Hepatocyte (in vitro differentiated cells): ENCODE measurements around the gene ATF7IP. TPM values are rescaled to one million over a fixed set of nuclear protein-coding genes. Genes with fewer than 3 reads are reported as not detected.

ENCODE experiments used
- DNase-seq: peaks from one replicate; pipeline ENCODE4 v3.0.0-alpha.2; 2016; ENCODE audit warnings: low spot score
- H2AFZ ChIP-seq: fragments of 200-600 bp; sonication (generic); 2 replicates; pipeline ENCODE4 v1.6.0; 2016; ENCODE audit warnings: antibody characterized with exemption, mild to moderate bottlenecking
- H3K27ac ChIP-seq: fragments of 200-600 bp; sonication (generic); 2 replicates; pipeline ENCODE4 v1.5.1; 2016; ENCODE audit warnings: mild to moderate bottlenecking
- H3K27me3 ChIP-seq: fragments of 200-600 bp; sonication (generic); 2 replicates; pipeline ENCODE4 v1.6.1; 2016
- H3K36me3 ChIP-seq: fragments of 200-600 bp; sonication (generic); replicated peaks from 2 replicates; pipeline ENCODE4 v1.5.1; 2016; ENCODE audit warnings: low read depth; ENCODE audit not compliant: insufficient read depth
- H3K4me1 ChIP-seq: fragments of 200-600 bp; sonication (generic); 2 replicates; pipeline ENCODE4 v1.5.1; 2016; ENCODE audit warnings: mild to moderate bottlenecking, moderate library complexity; ENCODE audit not compliant: insufficient read depth
- H3K4me2 ChIP-seq: fragments of 200-600 bp; sonication (generic); 2 replicates; pipeline ENCODE4 v1.6.0; 2016
- H3K4me3 ChIP-seq: fragments of 200-600 bp; sonication (generic); 2 replicates; pipeline ENCODE4 v1.5.1; 2016; ENCODE audit warnings: mild to moderate bottlenecking
- H3K79me2 ChIP-seq: fragments of 200-600 bp; sonication (generic); 2 replicates; pipeline ENCODE4 v1.6.0; 2017; ENCODE audit warnings: mild to moderate bottlenecking
- H3K9me2 ChIP-seq: fragments of 200-600 bp; sonication (generic); replicated peaks from 2 replicates; pipeline ENCODE4 v1.6.0; 2017; ENCODE audit warnings: mild to moderate bottlenecking; ENCODE audit not compliant: insufficient read depth
- H3K9me3 ChIP-seq: fragments of 200-600 bp; sonication (generic); 2 replicates; pipeline ENCODE4 v1.5.1; 2016; ENCODE audit warnings: low read depth, mild to moderate bottlenecking
- H4K20me1 ChIP-seq: fragments of 200-600 bp; sonication (generic); 2 replicates; pipeline ENCODE4 v1.6.0; 2016; ENCODE audit warnings: mild to moderate bottlenecking; ENCODE audit not compliant: insufficient read depth, poor library complexity, severe bottlenecking
- CTCF ChIP-seq: fragments of 200-600 bp; sonication (generic); IDR thresholded peaks from 2 replicates; pipeline ENCODE4 v1.5.1; 2016; ENCODE audit warnings: antibody characterized with exemption, mild to moderate bottlenecking; ENCODE audit not compliant: poor library complexity
- EZH2 ChIP-seq: fragments of 200-600 bp; sonication (generic); IDR thresholded peaks from 2 replicates; pipeline ENCODE4 v1.6.1; 2016; ENCODE audit warnings: antibody characterized with exemption, mild to moderate bottlenecking, borderline replicate concordance
- EZH2phosphoT487 ChIP-seq: fragments of 200-600 bp; sonication (generic); IDR thresholded peaks from one replicate; pipeline ENCODE4 v1.6.1; 2018; ENCODE audit warnings: antibody characterized with exemption, mild to moderate bottlenecking, low read depth, moderate library complexity; ENCODE audit not compliant: unreplicated experiment, severe bottlenecking
- WGBS: methylation state at CpG from one replicate; pipeline ENCODE4 v1.1.6; 2016; ENCODE audit warnings: low lambda C conversion rate; ENCODE audit errors: missing lambda C conversion rate; 5-methylcytosine and 5-hydroxymethylcytosine counted together
- polyA plus RNA-seq: library from polyadenylated mRNA; unstranded; fragments of >200 nt; fragmentation: Nextera tagmentation; extraction: Ambion mirVana; gene quantifications from 2 replicates; pipeline ENCODE4 v1.2.1, GENCODE V29; 2016
- total RNA-seq: library from RNA; depleted of rRNA; stranded (reverse); fragments of >200 nt; gene quantifications from 2 replicates; pipeline ENCODE4 v1.2.3, GENCODE V29; 2014

The ATF7IP gene
- total and polyA plus RNA-seq, 2 experiments from 2014 or later = 24.8 to 52.5 TPM

- Histone ChIP-seq H3K4me2 (no peak overlapping the region), H3K36me3 (no peaks in the 10 kb centered on the region), H3K4me3 (no peak overlapping the region), H3K4me1 (no peaks in the 10 kb centered on the region), H3K79me2 (no peaks in the 10 kb centered on the region), H2AFZ (no peak overlapping the region), H3K27ac (no peak overlapping the region), H4K20me1 (no peaks in the 10 kb centered on the region), H3K9me3 (no peaks in the 10 kb centered on the region), H3K9me2 (no peaks in the 10 kb centered on the region), H3K27me3 (no peaks in the 10 kb centered on the region)
- TF ChIP-seq CTCF = no peak
- no peak for TF ChIP-seq EZH2phosphoT487
- no peak for TF ChIP-seq EZH2
- WGBS = 91% methylated on average over 6 of the region's 6 CpGs
- DNase-seq = no peak
These were observed 140.4 kb downstream of the ATF7IP start for GRCh38 chr12:14505626-14506596.

GRCh38 chr12:14510574-14510973 lies 145.1 kb downstream of the ATF7IP start:
- Histone ChIP-seq H3K9me3 (no peaks in the 10 kb centered on the region), H3K27ac (no peak overlapping the region), H3K4me2 (no peak overlapping the region), H3K36me3 (no peaks in the 10 kb centered on the region), H3K4me1 (no peaks in the 10 kb centered on the region), H3K9me2 (no peaks in the 10 kb centered on the region), H3K27me3 (no peaks in the 10 kb centered on the region), H4K20me1 (no peaks in the 10 kb centered on the region), H2AFZ (no peak overlapping the region), H3K4me3 (no peak overlapping the region), H3K79me2 (no peaks in the 10 kb centered on the region)
- no peak for TF ChIP-seq EZH2phosphoT487
- no peak for TF ChIP-seq EZH2
- no peak for TF ChIP-seq CTCF
- DNase-seq = no peak
- 68% methylated on average over 3 of the region's 3 CpGs for WGBS

GRCh38 chr12:14514154-14514842 lies 148.8 kb downstream of the ATF7IP start:
- Histone ChIP-seq H3K4me2 (no peak overlapping the region), H3K4me3 (no peak overlapping the region), H3K9me2 (no peaks in the 10 kb centered on the region), H3K27ac (peak overlapping the region; percentile 68), H3K4me1 (no peaks in the 10 kb centered on the region), H4K20me1 (no peaks in the 10 kb centered on the region), H2AFZ (no peak overlapping the region), H3K27me3 (no peaks in the 10 kb centered on the region), H3K9me3 (no peaks in the 10 kb centered on the region), H3K36me3 (no peaks in the 10 kb centered on the region), H3K79me2 (no peaks in the 10 kb centered on the region)
- WGBS = 50% methylated on average over 4 of the region's 4 CpGs
- peak; percentile 84 for DNase-seq
- TF ChIP-seq EZH2 (no peak), CTCF (peak; percentile 68), EZH2phosphoT487 (no peak)
